GM19240 (cell line): ENCODE data around the gene RSU1.
"Not testable (repeated sequence)": the region's sequence is repeated elsewhere in the genome, so short reads cannot be mapped to it uniquely, and the experiment has no call there.

Source experiments
- DNase-seq: peaks from one replicate; pipeline ENCODE4 v3.0.0; 2011; ENCODE audit warnings: low spot score; ENCODE audit not compliant: insufficient read length

The RSU1 gene

DNA sequence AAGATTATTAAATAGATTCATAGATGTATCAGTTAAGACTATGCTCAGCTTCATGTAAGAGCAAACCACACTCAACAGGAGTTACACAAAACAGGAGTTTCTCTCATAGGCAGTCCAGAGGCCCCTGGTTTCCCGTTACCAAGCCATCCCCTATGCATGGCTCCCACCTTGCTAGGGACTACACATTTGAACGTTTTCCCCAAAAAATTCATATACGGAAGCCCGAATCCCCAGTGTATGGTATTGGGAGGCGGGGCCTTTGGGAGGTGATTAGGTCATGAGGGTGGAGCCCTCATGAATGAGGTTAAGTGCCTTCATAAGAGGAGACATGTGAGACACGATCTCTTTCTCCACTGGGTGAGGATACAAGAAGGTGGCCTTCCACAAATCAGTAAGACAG, 29.1 kb downstream of the RSU1 start:
- DNase-seq, result no peak

DNA sequence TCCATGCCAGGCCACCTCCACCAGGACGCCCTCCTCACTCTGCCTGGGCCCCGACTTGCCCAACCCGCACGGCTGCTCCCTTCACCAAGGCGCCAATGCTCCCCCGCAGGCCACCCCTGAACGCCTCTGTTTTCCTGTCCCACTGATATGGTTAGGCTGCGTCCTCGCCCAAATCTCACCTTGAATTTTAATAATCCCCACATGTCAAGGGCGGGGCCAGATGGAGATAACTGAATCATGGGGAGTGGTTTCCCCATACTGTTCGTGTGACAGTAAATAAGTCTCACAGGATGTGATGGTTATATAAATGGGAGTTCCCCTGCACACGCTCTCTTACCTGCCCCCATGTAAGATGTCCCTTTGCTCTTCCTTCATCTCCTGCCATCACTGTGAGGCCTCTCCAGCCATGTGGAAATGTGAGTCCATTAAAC, 29.8 kb downstream of the RSU1 start:
- DNase-seq, result no peak

DNA sequence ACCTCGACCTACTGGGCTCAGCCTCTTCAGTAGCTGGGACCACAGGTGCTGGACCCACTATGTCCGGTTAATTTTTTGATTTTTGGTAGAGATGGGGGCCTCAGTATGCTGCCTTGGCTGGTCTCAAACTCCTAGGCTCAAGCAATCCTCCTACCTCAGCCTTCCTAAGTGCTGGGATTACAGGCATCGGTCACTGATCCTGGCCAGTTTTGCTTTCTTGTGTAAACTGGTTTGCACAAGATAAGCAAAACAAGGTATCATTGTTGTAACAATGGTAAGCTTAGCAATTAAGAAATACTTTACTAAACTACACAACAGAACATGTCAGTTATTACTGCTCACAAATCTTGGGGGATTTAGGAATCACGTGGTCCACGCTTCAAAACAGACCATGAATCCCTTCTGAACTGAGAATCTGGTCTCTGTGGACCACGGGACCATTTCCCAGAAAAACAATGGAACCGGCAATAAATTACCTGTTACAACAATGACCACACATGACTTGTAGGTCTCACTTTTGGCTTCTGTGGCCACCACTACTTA, 36.8 kb downstream of the RSU1 start:
- DNase-seq, result no peak

DNA sequence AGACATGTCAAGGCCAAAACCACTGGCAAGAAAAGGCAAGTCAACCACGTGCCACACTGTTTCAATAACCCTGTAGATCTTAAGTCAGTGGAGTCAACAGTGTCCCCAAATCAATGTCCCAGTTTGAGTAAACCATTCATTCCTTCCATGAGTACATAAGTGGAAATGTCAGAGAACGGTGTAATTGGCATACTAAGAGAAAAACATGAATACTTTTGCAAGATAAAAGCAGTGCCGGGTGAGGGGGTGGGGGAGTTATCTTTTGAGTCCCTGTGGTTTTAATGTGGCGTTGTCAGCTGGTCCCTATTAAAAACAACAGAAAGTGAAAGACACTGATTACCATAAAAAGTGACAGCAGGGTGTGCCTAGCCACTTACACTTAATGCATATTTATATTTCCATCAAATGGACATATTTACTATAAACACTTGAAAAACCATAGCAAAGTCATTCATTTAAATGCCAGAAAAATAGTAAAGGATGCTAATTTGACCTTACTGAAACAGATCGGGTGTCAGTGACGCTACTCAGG, 37.8 kb downstream of the RSU1 start:
- no peak for DNase-seq

DNA sequence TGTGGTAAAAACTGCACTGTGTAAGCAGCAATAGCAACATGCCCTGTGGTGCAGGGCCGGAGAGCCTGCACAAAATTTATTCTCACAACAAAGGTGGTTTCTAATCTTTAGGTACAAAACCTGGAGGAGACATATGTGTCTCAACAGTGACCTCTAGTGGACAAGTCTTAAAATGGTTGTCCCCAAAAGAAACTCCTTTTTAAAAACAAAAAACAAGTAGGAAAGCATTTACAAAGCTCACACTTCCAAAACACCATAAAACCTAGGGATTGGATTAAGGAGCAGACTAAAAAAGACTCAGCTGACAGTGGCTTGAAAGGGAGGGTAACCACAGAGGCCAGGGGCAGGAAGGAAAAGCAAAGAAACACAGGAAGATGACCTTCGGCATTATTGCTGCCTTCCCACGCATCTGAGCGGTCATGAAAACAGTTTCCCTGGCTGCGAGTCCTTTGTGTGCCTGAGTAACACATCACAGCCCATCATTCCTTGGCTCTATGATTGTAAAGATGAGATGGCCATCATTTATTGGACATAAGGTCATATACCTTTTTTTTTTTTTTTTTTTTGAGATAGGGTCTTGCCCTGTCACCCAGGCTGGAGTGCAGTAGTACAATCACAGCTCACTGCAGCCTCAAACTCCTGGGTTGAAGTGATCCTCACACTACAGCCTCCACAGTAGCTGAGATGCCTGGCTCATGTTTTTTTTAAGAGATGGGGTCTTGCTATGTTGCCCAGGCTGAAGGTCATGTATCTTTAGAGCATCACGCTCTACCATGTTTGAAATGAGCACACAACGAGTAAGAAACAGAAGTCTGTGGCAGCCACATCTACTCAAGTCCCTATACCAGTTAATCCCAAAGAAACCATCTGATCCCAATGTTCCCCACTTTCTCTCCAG, 39.5 kb downstream of the RSU1 start:
- peak; percentile 37 for DNase-seq

DNA sequence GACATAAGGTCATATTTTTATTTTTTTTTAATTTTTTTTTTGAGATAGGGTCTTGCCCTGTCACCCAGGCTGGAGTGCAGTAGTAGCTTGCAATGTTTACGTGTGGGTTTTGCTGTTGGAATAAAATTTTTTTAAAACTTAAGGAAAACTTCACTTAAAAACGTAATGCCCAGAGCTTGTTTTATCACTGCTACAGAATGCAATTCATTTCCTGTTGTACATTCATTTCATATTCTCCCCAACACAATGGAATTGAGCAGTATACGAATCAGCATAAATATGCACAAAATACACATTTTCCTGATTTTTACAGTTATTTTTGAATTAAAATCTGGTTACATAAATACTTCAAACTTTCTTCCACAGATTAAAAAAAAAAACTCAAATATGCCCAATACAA, 40.3 kb downstream of the RSU1 start:
- DNase-seq, result no peak

DNA sequence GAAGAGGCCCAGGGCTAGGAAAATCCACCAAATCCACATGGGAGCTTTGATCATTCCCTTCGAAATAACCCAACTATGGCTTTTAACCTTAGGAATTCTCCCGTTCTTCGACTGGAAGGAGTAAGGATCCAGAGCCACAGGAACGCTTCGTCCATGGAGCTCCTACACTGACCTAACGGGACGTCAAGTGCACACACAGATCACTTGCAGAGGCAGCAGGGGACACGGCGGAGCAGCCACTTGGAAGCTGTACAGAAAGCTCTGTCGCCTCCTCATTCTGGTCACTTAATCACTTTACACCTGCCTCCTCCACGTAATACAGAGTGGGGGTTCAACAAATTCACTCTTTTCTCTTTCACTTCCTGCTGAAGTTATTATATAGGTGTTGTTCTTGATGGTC, 43.9 kb downstream of the RSU1 start:
- no peak for DNase-seq

DNA sequence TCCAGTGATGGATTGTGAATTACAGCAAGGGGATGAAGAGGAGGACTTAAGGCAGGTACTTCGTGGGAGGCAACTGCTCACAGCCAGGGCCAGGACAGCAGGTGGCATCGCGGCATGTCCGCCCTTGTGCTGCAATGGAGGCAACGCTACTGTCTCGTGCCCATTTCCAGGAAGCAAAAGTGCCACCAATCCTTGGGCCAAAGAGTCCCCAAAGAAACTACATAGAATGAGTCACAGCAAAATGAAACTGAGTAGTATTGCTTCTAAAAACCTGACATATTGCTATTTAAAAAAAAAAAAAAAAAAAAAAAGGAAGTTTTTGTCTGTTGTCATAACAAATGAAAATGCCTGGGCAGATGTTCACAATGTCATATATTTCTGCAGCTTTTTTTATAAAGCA, 46.6 kb downstream of the RSU1 start:
- DNase-seq, result no peak

DNA sequence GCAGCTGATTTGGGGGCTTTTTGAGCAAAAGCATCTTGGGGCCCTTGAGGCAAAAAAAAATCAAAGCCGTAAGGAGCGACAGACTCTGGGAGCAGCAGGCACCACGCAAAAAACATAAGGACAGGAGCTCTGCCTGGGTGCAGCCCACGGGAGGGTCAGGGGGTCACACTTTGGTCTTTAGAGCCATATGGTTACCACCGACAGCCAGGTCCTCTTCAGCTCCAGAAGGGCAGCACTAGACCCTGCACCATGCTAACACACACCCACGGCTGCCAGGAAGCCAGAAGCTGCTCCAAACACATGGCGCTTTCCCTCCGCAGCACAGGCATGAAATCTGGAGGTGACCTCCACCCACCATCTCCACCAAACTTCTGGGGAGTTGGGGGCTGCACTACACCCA, 47.1 kb downstream of the RSU1 start:
- no peak for DNase-seq

DNA sequence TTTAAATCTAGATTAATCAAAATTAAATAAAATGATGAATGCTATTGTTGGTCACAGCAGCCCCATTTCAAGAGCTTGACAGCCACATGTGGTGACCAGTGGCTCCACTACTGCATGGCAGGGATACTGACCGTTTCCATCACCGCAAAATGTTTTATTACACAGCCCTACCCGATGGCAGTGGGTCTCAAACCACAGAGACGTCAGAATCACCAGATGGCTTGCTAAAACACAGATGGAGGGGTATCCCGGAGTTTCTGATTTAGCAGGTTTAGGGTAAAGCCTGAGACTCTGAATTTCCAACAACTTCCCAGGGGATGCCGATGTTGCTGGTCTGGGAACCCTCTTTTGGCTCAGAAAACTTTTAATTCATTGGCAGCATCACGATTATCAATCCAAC, 47.9 kb downstream of the RSU1 start:
- DNase-seq, result no peak

DNA sequence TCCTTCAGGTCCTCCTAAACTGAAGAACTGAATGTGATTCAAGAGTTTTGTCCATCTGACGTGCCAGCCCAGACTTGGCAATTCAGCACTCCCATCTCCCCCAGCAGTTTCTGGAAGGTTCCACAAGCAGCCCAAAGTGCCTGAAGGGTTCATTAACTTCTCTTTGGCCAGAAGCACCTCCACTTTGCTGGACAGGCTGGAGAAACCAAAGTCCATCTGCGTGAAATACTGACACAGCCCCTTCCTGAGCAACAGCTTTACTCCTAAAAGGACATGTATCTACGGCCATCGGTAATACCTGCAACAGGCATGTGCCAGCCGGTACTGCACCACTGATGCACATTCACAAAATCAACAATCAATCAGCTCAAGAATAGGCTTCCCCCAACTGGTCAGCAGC, 48.5 kb downstream of the RSU1 start:
- DNase-seq, result no peak

DNA sequence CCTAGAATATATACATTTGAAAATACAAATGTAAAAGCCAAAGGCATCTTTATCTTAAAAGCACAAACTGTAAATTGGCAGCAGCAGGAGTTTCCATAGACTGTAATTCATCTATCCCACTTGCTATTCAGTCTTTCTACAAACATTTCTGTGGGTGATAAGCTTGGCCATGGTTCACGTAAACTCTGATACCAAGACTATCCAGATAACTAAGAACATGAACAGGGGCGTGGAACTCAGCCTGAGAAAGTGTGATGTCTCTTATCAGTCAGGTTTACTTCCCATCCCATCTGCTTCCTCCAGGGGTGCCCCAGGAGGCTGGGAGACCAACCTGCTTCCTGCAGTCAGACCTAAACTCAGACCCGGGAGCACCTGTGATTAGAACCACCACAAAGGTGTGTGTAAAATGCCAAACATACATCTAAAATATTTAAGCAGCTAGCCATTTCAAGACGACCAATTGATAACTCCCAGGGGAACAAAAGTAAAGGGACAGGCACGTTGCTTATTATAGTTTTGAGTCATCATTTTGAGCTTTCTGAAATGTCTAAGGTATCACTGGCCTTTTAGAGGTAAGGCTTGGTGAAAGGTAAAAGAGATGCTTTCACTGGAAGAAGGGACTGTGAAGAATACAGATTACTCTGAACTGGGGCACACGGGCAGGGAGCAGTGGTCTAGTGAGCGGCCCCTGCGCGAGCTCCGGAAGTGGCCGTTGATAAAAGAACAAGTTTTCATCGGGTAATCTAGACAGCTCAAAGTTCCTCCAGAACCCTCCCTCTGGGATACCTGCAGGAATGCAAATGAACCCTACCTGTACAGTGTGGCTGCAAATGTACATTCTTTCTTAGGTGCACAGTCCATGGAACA, 51.5 kb downstream of the RSU1 start:
- DNase-seq, result no peak

DNA sequence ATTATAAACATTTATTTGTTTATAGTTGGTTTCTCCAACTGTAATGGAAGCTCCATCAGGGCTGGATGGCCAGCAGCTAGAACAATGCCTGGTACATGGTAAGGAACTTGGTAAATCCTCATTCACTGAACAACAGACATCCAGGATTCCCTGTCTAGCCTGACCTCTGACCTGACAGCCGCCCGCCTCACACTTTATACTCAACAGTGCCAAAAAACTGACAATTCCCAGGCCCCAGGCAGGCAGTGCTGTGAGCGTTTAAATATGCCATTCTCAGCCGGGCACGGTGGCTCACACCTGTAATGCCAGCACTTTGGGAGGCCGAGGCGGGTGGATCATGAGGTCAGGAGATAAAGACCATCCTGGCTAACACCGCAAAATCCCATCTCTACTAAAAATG, 55.9 kb downstream of the RSU1 start:
- no peak for DNase-seq

DNA sequence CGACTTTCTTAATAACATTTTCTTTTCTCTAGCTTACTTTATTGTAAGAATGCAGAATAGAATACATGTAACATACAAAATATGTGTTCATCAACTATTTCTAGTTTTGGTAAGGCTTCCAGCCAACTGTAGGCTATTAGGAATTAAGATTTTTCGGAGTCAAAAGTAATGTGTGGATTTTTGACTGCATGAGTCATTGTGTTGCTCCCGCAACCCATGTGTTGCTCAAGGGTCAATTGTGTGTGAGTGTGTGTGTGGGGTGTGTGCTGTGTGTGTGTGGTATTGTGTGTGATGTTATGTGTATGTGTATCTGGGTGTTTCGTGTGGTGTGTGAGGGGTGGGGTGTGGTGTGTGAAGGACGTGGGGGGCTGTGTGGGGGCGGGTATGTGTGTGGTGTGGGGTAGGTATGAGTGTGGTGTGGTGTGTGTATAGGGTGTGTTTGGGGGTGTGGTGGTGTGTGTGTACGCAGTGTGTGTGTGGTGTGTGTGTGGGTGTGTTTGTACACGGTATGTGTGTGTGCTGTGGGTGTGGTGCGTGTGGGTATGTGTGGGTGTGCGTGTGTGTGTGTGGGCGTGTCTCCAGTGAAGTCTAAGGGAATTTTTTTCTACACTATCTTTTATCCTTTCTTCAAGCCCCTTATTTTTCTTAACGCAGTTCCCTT, 60.5 kb downstream of the RSU1 start:
- no peak for DNase-seq

DNA sequence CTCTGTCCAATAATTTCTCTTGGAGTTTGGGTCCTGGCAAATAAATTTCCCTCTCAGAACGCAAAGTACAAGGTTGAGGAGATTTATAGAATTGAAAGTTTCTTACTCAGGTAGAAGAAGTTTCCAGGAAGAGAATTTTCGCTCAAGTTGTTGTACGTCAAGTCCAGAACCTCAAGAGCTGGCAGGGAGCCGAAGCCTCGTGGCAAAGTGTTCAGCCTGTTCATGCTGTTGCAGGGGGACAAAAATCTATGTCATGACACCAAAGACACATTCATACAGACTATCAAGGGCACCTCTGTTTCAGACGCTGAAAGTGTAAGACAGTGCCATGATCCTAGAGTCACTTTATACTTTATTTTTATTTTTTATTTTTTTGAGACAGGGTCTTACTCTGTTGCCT, 62.5 kb downstream of the RSU1 start:
- DNase-seq, result no peak

DNA sequence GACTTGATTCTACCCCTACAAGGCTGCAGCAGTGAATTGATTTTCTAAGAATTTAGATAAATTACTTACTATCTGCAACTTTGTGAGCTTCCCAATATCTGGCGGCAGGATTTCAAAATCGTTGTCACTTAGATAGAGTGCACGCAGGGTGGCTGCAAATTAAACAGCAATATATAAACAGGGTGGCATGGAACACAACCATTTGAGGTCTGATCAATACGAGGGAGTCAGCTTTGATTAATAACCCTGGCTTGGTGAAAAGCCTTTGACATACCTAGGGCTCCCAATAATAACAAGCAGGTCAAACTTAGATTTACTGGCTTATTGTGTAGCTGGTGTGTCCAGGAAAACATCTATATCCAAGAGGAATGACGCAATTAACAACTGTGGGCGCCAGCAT, 64.4 kb downstream of the RSU1 start:
- not testable (repeated sequence) for DNase-seq

DNA sequence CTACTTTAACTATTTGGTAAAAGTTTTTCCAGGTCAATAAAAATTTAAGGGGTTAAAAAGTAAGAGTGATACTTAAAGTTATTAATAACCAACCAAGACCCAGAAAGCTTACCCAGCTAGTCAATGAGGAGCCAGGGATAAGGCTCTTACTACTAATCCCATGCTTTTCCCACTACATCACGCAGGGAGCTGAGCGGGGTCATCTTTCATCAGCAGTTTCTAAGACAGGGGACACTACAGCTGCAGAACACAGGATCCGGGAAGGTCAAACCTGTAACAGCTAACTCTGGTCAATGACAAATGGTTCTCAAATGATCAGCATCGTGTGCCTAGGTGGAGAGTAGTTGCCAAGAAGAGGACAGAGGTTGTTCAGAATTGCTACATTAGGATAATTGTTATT, 65.1 kb downstream of the RSU1 start:
- no peak for DNase-seq

DNA sequence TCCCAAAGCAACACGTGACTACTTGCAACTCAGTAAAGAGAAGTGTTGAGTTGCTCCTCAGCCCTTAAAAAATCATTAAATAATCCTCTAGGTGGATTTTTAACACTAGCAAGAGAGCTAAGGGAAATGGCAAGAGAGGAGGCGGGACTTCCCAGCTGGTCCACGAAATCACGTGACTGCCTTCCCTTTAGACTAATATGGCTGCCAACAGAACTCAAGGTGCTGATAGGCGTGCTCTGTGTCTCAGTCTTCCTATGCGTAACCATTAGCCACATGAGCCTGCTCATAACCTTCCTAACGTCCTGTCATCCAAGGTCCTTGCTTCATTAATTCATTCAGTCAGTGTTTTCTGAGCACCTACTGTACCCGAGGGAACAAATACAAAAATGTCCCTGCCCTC, 66.0 kb downstream of the RSU1 start:
- no peak for DNase-seq

DNA sequence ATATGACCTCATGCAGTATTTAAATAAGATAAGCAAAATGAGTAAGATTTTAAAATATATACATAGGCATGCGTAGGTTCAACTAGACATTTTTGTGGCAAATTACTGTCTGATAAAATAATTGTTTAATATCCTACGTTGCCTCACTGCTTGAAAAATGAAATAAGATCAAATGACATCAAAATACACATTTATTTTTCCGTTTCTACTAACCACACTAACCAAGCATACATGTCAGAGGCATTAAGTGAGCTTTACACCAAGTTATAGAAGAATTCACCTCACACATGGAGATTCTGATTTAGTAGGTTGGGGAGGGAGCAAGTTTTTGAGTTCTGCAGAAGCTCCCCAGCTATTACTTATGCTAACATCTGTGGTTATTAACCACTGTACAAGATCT, 66.8 kb downstream of the RSU1 start:
- DNase-seq, result no peak

DNA sequence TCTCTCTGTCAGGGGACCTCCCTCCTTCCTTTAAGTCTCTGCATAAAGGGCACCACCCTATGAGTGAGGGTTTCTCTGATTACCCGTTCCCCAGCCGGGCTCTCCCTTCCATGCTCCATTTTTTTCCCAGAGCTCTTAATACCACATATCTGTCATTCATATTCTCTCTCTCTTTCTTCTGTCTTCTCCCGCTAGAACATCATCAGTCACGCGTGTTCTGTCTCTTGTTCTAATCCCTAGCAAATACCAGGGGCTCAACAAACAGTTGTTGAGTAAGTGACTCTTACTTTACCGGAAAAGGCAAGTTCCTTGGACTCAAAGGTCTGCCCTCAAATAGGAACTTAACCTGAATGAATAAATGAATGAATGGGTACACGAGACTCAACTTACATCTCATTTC, 68.5 kb downstream of the RSU1 start:
- no peak for DNase-seq

DNA sequence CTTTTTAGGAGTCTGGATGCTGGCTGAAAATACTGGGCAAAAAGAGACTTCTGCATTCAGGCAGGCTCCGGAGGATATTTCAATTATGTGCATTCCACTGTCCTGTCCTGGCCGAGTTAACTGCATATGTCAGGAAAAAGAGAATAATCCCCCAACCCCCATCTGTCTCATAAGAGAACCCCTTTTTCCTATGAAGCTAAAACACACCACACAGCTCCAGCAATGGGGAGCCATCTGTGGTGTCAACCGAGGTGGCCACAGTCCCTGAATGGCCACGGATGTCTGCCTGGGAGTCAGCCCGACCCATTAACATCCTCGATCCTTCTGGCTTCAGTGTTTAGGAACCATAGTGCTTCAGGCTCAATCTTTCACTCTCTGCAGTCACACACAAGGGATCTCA, 70.4 kb downstream of the RSU1 start:
- DNase-seq, result no peak

DNA sequence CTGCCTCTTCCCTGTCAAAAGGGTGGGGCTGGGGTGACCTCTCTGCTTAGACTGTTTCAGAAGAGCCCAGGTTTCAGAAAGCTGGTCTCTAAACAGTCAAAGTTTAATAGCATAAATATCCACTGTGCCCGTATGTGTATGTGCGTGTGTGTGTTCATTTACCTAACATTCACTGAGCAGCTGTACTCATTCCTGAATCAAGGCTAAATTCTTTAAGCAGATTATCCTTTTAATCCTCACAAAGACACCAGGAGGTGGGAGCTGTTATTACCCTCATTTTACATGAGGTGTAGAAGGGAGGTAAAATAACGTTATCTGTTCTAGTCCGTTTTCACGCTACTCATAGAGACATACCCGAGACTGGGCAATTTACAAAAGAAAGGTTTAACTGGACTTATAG, 72.2 kb downstream of the RSU1 start:
- no peak for DNase-seq
